Activated B cell treated with CpG ODN at 0.5 μM for 24 hours (primary cell): ENCODE data around the gene SNX3. TPM values are rescaled to one million over a fixed set of nuclear protein-coding genes. Genes with fewer than 3 reads are reported as not detected.

Source experiments
- ATAC-seq: fragments of 200-7000 bp; cut with Tn5 transposase; one replicate; pipeline ENCODE4 v1.10.0; 2021; ENCODE audit warnings: low read depth, mild to moderate bottlenecking, moderate library complexity
- CTCF ChIA-PET: fragments of 350-600 bp; sonication (Branson Sonifier 250); formaldehyde crosslinking; loops from one replicate; lab custom pipeline; 2021; ENCODE audit warnings: antibody characterized with exemption; lab: Charles Lee
- POLR2A ChIA-PET: fragments of 350-600 bp; sonication (Branson Sonifier 250); formaldehyde crosslinking; loops from one replicate; lab custom pipeline; 2021; ENCODE audit warnings: antibody characterized with exemption; lab: Charles Lee
- DNase-seq: peaks from one replicate; pipeline ENCODE4 v3.0.0; 2022
- H3K27ac Mint-ChIP-seq: one replicate; pipeline ENCODE4 v1.8.0; 2020; ENCODE audit warnings: mixed read lengths
- H3K27me3 Mint-ChIP-seq: one replicate; pipeline ENCODE4 v1.8.0; 2021; ENCODE audit warnings: mixed read lengths
- H3K36me3 Mint-ChIP-seq: one replicate; pipeline ENCODE4 v1.8.0; 2021; ENCODE audit warnings: low read depth, mixed read lengths
- H3K4me1 Mint-ChIP-seq: one replicate; pipeline ENCODE4 v1.8.0; 2021; ENCODE audit warnings: mixed read lengths
- H3K4me3 Mint-ChIP-seq: one replicate; pipeline ENCODE4 v1.8.0; 2020; ENCODE audit warnings: mild to moderate bottlenecking, mixed read lengths
- H3K9me3 Mint-ChIP-seq: one replicate; pipeline ENCODE4 v1.8.0; 2020; ENCODE audit warnings: mixed read lengths
- intact Hi-C: fragments of 100-400 bp; cut with micrococcal nuclease; formaldehyde crosslinking; loops from one replicate; pipeline ENCODE4 v1.15.1; 2024
- total RNA-seq: library from RNA; stranded (reverse); gene quantifications from 2 replicates; pipeline ENCODE4 v1.2.3, GENCODE V29; 2022
- TF ChIP-seq, protein P1 (sequence below): fragments of 200-600 bp; IDR thresholded peaks from one replicate; pipeline ENCODE4 v1.8.0; 2022; ENCODE audit warnings: antibody characterized with exemption, mild to moderate bottlenecking

Gene SNX3
- total RNA-seq, 1 donor from 2014 or later, result 121 TPM

DNA sequence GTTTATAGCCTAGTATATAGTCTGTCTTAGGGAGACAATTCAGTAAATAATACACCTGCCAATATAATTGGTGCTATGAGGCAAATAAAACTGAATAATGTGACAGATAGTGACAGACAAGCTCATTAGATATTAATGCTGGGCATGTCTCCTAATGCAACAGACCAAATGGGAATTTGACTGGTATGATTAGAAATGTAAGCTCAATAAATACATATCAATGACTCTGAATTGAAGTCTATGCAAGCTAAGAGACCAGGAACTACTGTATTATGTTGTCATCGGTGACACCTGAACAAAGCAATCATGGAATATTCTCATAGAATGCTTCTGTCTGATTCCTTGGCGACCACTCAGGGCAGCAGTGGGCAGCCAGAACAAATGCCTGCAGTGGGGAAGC lies 2.5 kb upstream of the SNX3 start:
- Mint-ChIP-seq H3K4me3 (no peak overlapping the region), H3K27me3 (no peaks in the 10 kb centered on the region), H3K9me3 (no peaks in the 10 kb centered on the region), H3K27ac (no peak overlapping the region), H3K36me3 (peaks cover 7% of the 10 kb centered on the region), H3K4me1 (peaks cover 21% of the 10 kb centered on the region)
- TF ChIP-seq, protein P1, sequence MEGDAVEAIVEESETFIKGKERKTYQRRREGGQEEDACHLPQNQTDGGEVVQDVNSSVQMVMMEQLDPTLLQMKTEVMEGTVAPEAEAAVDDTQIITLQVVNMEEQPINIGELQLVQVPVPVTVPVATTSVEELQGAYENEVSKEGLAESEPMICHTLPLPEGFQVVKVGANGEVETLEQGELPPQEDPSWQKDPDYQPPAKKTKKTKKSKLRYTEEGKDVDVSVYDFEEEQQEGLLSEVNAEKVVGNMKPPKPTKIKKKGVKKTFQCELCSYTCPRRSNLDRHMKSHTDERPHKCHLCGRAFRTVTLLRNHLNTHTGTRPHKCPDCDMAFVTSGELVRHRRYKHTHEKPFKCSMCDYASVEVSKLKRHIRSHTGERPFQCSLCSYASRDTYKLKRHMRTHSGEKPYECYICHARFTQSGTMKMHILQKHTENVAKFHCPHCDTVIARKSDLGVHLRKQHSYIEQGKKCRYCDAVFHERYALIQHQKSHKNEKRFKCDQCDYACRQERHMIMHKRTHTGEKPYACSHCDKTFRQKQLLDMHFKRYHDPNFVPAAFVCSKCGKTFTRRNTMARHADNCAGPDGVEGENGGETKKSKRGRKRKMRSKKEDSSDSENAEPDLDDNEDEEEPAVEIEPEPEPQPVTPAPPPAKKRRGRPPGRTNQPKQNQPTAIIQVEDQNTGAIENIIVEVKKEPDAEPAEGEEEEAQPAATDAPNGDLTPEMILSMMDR, result no peak
- CTCF ChIA-PET, result no interaction called here
- ATAC-seq, result no peak
- POLR2A ChIA-PET, result interaction anchor here (1.2 to 1.4 kb wide), 2 partner anchors 32 kb away, joined by 6 to 7 read pairs; partner anchors contain the start of gene AFG1L
- intact Hi-C loops, result loop anchor here (5.0 to 10.0 kb wide), 2 partner anchors 584 to 609 kb away; partner anchors contain the start of gene ARMC2
- no peak for DNase-seq

DNA sequence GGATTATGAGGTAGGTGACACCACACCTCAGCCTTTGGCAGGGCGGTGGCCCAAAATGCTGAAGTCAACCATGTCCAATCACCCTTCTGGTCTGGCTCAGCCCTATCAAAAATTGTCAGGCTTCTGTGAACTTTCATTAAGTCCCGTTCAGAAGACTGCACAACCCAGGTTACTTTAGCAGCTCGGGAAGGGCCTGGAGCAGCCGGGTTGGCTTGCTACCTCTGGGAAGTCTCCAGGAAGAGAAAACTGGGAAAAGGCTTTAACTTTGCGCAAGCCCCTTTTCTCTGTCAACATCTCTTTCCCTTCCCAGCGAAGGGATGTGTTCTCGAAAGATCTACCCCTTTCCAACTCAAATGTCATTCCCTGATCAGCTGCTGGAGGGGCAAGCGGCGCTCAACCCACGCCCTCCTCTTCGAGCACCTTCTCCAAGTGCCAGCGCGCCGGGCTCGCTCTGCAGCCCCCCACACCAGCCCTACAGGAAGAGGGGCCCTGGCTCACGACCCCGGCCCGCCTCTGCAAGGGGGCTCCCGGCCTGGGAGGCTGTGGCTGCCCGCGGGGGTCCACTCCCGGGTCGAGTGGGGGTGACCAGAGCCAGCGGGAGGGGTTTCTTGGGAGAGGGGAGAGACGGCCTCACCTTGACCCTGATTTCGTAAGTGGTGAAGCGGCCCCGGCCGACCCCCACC lies 573 bp downstream of the SNX3 start:
- Mint-ChIP-seq H3K27me3 (no peaks in the 10 kb centered on the region), H3K27ac (peak overlapping the region; percentile 98), H3K36me3 (peaks cover 25% of the 10 kb centered on the region), H3K4me1 (peaks cover 48% of the 10 kb centered on the region), H3K4me3 (peak overlapping the region; percentile 93), H3K9me3 (no peaks in the 10 kb centered on the region)
- peak; percentile 15 for ATAC-seq
- ChIA-PET POLR2A (interaction anchor here (0.6 to 4.2 kb wide), 21 partner anchors 9 to 1935 kb away, joined by 3 to 102 read pairs (median 5); partner anchors contain the start of genes AFG1L, ATG5, CEP57L1 and PDSS2), CTCF (interaction anchor here (1.2 to 2.1 kb wide), 4 partner anchors 34 to 232 kb away, joined by 3 to 16 read pairs (median 6); partner anchors contain the start of gene AFG1L)
- DNase-seq, result peak; percentile 35
- intact Hi-C loops, result loop anchor here (2.0 to 10.0 kb wide), 6 partner anchors 13 to 605 kb away; partner anchors contain the start of gene ARMC2
- TF ChIP-seq, protein P1, result no peak

DNA sequence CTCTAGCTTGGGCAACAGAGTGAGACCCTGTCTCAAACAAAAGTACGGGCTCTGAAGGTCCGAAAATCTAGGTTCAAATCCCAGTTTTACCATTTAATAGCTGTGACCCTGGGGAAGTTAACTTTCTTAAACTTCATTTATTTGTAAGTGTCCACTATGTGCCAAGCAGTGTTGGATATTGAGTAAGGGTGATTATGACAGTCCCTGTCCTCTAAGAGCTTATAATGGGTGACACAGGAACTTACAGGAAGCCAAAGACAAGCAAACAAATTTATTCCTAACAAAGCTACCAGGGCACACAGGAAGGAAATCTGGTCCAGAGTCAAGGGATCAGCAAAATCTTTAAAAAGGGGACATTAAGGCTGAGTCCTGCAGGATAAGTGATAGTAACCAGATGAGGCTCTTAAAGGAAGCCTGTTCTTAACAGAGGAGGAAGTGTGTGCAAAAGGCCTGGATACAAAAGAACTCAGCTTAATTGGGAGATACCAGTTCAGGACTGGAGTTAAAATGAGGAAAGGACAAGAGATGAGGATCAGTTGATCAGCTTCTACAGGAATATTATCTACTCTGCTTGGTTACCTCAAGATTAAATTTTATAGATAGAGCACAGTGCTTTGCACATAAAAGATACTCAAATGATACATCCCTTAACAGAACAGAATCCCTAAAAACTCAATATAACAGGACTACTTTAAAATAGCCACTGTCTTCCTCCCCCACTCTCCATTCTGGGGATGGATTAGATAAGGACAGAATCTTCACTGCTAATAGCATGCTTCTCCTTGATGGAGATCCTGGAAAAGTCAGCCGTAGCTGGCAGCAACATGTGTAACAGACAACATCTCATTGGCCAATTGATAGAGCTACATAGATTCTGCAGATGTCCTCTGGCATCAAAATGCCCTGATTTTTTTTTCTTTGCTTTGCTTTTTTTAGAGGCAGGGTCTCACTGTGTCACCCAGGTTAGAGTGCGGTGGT lies 6.1 kb downstream of the SNX3 start:
- peaks cover 90% of the 10 kb centered on the region for H3K4me1 Mint-ChIP-seq
- peak overlapping the region; percentile 42 for H3K27ac Mint-ChIP-seq
- H3K27me3 Mint-ChIP-seq, result no peaks in the 10 kb centered on the region
- no peaks in the 10 kb centered on the region for H3K9me3 Mint-ChIP-seq
- TF ChIP-seq, protein P1, result no peak
- ATAC-seq, result no peak
- POLR2A ChIA-PET, result interaction anchor here (0.6 to 2.1 kb wide), 2 partner anchors 40 to 1108 kb away, joined by 4 to 11 read pairs; partner anchors contain the start of gene AFG1L
- intact Hi-C loops, result loop anchor here (5.0 to 10.0 kb wide), 2 partner anchors 47 to 760 kb away; no protein-coding TSS in a partner anchor
- CTCF ChIA-PET, result no interaction called here
- no peak for DNase-seq
- H3K4me3 Mint-ChIP-seq, result no peak overlapping the region
- H3K36me3 Mint-ChIP-seq, result peaks cover 61% of the 10 kb centered on the region

DNA sequence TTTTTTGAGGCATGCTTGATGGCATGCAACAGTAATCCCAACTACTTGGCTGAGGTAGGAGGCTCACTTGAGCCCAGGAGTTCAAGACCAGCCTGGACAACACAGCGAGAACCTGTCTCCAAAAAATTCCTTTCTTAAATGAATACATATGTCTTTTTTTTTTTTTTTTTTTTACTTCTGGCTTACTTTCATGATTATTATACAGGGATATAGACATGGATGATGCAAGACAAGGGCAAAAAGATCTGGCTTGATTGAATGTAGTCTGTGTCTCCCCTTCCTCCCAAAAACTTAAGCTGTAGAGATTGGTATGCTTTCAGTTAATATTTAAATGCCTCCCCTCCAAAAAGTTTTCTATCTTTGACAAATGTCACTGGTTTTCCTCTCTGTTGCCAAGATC lies 7.6 kb downstream of the SNX3 start:
- ATAC-seq (no peak), DNase-seq (no peak)
- H3K27me3 Mint-ChIP-seq, result no peaks in the 10 kb centered on the region
- CTCF ChIA-PET, result no interaction called here
- POLR2A ChIA-PET, result interaction anchor here (0.7 kb wide), 2 partner anchors 8 to 27 kb away, joined by 6 to 7 read pairs; no protein-coding TSS in a partner anchor
- no peaks in the 10 kb centered on the region for H3K9me3 Mint-ChIP-seq
- no peak overlapping the region for H3K4me3 Mint-ChIP-seq
- peaks cover 68% of the 10 kb centered on the region for H3K36me3 Mint-ChIP-seq
- peaks cover 90% of the 10 kb centered on the region for H3K4me1 Mint-ChIP-seq
- H3K27ac Mint-ChIP-seq, result no peak overlapping the region
- intact Hi-C loops, result loop anchor here (10.0 kb wide), 1 partner anchor 762 kb away; no protein-coding TSS in a partner anchor
- TF ChIP-seq, protein P1, result no peak
